ENCODE measurements around the gene HMGCS2. TPM values are rescaled to one million over a fixed set of nuclear protein-coding genes. Genes with fewer than 3 reads are reported as not detected.
"Not testable (repeated sequence)": the region's sequence is repeated elsewhere in the genome, so short reads cannot be mapped to it uniquely, and the experiment has no call there.

HMGCS2 gene
- total RNA-seq, 2 donors from 2014 or later: not detected

GRCh38 chr1:119711356-119711803, 57.3 kb downstream of the HMGCS2 start:
- not testable (repeated sequence) for DNase-seq; H3K9me3 ChIP-seq (ENCODE audit: control insufficient read depth, low read length, poor library complexity, severe bottlenecking); H3K36me3 Mint-ChIP-seq (ENCODE audit: low read depth); ATAC-seq; H3K4me1 Mint-ChIP-seq
- H3K4me3 Mint-ChIP-seq: peak overlapping the region; percentile 87
- H3K27me3 Mint-ChIP-seq: peaks cover 61% of the 10 kb centered on the region
- H3K27ac Mint-ChIP-seq: peak overlapping the region; percentile 3

GRCh38 chr1:119706599-119706998, 62.1 kb downstream of the HMGCS2 start:
- not testable (repeated sequence) for H3K27ac Mint-ChIP-seq; H3K4me3 Mint-ChIP-seq; H3K4me1 Mint-ChIP-seq; H3K9me3 ChIP-seq (ENCODE audit: control insufficient read depth, low read length, poor library complexity, severe bottlenecking); H3K36me3 Mint-ChIP-seq (ENCODE audit: low read depth); ATAC-seq; DNase-seq
- peaks cover 35% of the 10 kb centered on the region for H3K27me3 Mint-ChIP-seq

GRCh38 chr1:119703666-119704450, 64.8 kb downstream of the HMGCS2 start:
- Mint-ChIP-seq H3K4me3 (no peak overlapping the region), H3K27ac (no peak overlapping the region), H3K4me1 (no peaks in the 10 kb centered on the region), H3K27me3 (peaks cover 15% of the 10 kb centered on the region), H3K36me3 (ENCODE audit: low read depth) (peaks cover 3% of the 10 kb centered on the region)
- ATAC-seq (no peak), DNase-seq (no peak)
- H3K9me3 ChIP-seq (ENCODE audit: control insufficient read depth, low read length, poor library complexity, severe bottlenecking): no peaks in the 10 kb centered on the region

GRCh38 chr1:119702384-119702783, 66.3 kb downstream of the HMGCS2 start:
- DNase-seq (no peak), ATAC-seq (no peak)
- H3K4me3 Mint-ChIP-seq: no peak overlapping the region
- H3K4me1 Mint-ChIP-seq: no peaks in the 10 kb centered on the region
- H3K36me3 Mint-ChIP-seq (ENCODE audit: low read depth): peaks cover 3% of the 10 kb centered on the region
- H3K9me3 ChIP-seq (ENCODE audit: control insufficient read depth, low read length, poor library complexity, severe bottlenecking): no peaks in the 10 kb centered on the region
- H3K27ac Mint-ChIP-seq: no peak overlapping the region
- peaks cover 3% of the 10 kb centered on the region for H3K27me3 Mint-ChIP-seq

- H3K9me3 ChIP-seq (ENCODE audit: control insufficient read depth, low read length, poor library complexity, severe bottlenecking): no peaks in the 10 kb centered on the region
- H3K4me1 Mint-ChIP-seq: no peaks in the 10 kb centered on the region
- no peak for ATAC-seq
- no peak overlapping the region for H3K4me3 Mint-ChIP-seq
- H3K27ac Mint-ChIP-seq: no peak overlapping the region
- peaks cover 3% of the 10 kb centered on the region for H3K36me3 Mint-ChIP-seq (ENCODE audit: low read depth)
- no peaks in the 10 kb centered on the region for H3K27me3 Mint-ChIP-seq
- no peak for DNase-seq
Measured at GRCh38 chr1:119701659-119702058, 67.0 kb downstream of the HMGCS2 start.

DNA sequence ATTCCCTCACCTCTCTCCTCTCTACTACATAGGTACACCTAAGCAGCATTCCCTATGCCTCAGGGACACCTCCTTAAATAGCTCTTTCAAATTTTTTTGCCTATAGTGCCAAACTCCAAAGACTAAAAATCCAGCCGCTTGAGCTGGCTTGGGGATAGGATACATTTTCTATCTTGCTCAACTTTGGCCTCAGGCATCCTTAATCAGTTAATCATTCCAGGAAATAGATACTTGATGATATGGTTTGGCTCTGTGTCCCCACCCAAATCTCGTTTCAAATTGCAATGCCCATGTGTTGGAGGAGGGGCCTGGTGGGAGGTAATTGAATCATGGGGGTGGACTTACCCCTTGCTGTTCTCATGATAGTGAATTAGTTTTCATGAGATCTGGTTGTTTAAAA, 68.4 kb downstream of the HMGCS2 start:
- no peak for DNase-seq

More for the DNA sequence above, 68.4 kb downstream of the HMGCS2 start:
- ATAC-seq: no peak
- no peak overlapping the region for H3K4me3 Mint-ChIP-seq
- H3K36me3 Mint-ChIP-seq (ENCODE audit: low read depth): peaks cover 3% of the 10 kb centered on the region
- no peaks in the 10 kb centered on the region for H3K4me1 Mint-ChIP-seq
- no peaks in the 10 kb centered on the region for H3K9me3 ChIP-seq (ENCODE audit: control insufficient read depth, low read length, poor library complexity, severe bottlenecking)
- no peaks in the 10 kb centered on the region for H3K27me3 Mint-ChIP-seq
- H3K27ac Mint-ChIP-seq: no peak overlapping the region

Other genes starting within 250 kb of the HMGCS2 start
- under 1 TPM in 1 of 2 donors, not detected in 1; 0.15 TPM for gene ZNF697, start 120.6 kb downstream of the HMGCS2 start, total RNA-seq
- 1 to 10 TPM; 1.2 to 2.5 TPM for gene PHGDH, start 57.0 kb downstream of the HMGCS2 start, total RNA-seq
- under 1 TPM in 1 of 2 donors, not detected in 1; 0.42 TPM for gene REG4, start 42.6 kb upstream of the HMGCS2 start, total RNA-seq
- not detected for gene ADAM30, start 127.6 kb upstream of the HMGCS2 start, total RNA-seq

Measured in T-helper 17 cell (primary cell).